A673 (cell line): ENCODE measurements around the gene KCNT2. TPM values are rescaled to one million over a fixed set of nuclear protein-coding genes. Genes with fewer than 3 reads are reported as not detected.

Experiments
- BruUV-seq: library from RNA; stranded (reverse); fragments of 400-500 nt; replicated peaks from 2 replicates; lab custom pipeline; 2021; lab: Mats Ljungman, UMichigan
- CTCF ChIA-PET: fragments of 300-600 bp; sonication (Branson Sonifier 250); formaldehyde crosslinking; loops from one replicate; lab custom pipeline; 2022; ENCODE audit warnings: antibody characterized with exemption; lab: Charles Lee
- POLR2A ChIA-PET: fragments of 300-600 bp; sonication (Branson Sonifier 250); formaldehyde crosslinking; loops from one replicate; lab custom pipeline; 2022; ENCODE audit warnings: antibody characterized with exemption; ENCODE audit not compliant: low non-redundant PET; lab: Charles Lee
- DNase-seq: peaks from one replicate; pipeline ENCODE4 v3.0.0-alpha.2; 2015; ENCODE audit warnings: low spot score
- H3K27ac ChIP-seq: fragments of 200-600 bp; sonication (generic); 2 replicates; pipeline ENCODE4 v1.5.1; 2016; ENCODE audit warnings: mixed run types, low read depth, mild to moderate bottlenecking, mixed read lengths, antibody characterized with exemption, low read length; ENCODE audit not compliant: poor library complexity, severe bottlenecking
- H3K27me3 ChIP-seq: fragments of 200-600 bp; sonication (generic); replicated peaks from 2 replicates; pipeline ENCODE4 v1.6.1; 2017; ENCODE audit warnings: mixed run types, low read depth, mild to moderate bottlenecking, mixed read lengths, antibody characterized with exemption, low read length; ENCODE audit not compliant: insufficient read depth, poor library complexity
- H3K36me3 ChIP-seq: fragments of 200-600 bp; sonication (generic); 2 replicates; pipeline ENCODE4 v1.6.1; 2016; ENCODE audit warnings: mixed run types, mild to moderate bottlenecking, mixed read lengths, antibody characterized with exemption, low read length; ENCODE audit not compliant: insufficient read depth, poor library complexity, severe bottlenecking
- H3K4me1 ChIP-seq: fragments of 200-600 bp; sonication (generic); 2 replicates; pipeline ENCODE4 v1.6.1; 2017; ENCODE audit warnings: mixed run types, mild to moderate bottlenecking, mixed read lengths, antibody characterized with exemption, low read length; ENCODE audit not compliant: insufficient read depth, poor library complexity, severe bottlenecking
- H3K4me3 ChIP-seq: fragments of 200-600 bp; sonication (generic); 2 replicates; pipeline ENCODE4 v1.5.1; 2016; ENCODE audit warnings: low read depth, mixed run types, mild to moderate bottlenecking, mixed read lengths, low read length; ENCODE audit not compliant: poor library complexity, severe bottlenecking
- H3K9me3 ChIP-seq: fragments of 200-600 bp; sonication (generic); 2 replicates; pipeline ENCODE4 v1.6.1; 2016; ENCODE audit warnings: mixed run types, low read depth, mild to moderate bottlenecking, mixed read lengths, antibody characterized with exemption, low read length; ENCODE audit not compliant: poor library complexity, severe bottlenecking
- CTCF ChIP-seq: fragments of 300-800, 200-600 bp; sonication (generic); conservative IDR thresholded peaks from 2 replicates; pipeline ENCODE4 v1.5.1; 2017; ENCODE audit warnings: low read depth, mild to moderate bottlenecking, antibody characterized with exemption, low read length, moderate library complexity, mixed read lengths
- EZH2 ChIP-seq: fragments of 200-600 bp; sonication (generic); IDR thresholded peaks from 2 replicates; pipeline ENCODE4 v1.6.1; 2017; ENCODE audit warnings: borderline replicate concordance, low read depth, mild to moderate bottlenecking, mixed read lengths, antibody characterized with exemption, low read length; ENCODE audit not compliant: poor library complexity, severe bottlenecking
- intact Hi-C: fragments of 100-400 bp; cut with micrococcal nuclease; formaldehyde crosslinking; loops from one replicate; pipeline ENCODE4 v1.10.0; 2022; ENCODE audit not compliant: unreplicated experiment
- total RNA-seq: library from RNA; stranded (reverse); gene quantifications from 2 replicates; pipeline ENCODE4 v1.2.3, GENCODE V29; 2021

The KCNT2 gene
- total RNA-seq, 1 experiment from 2014 or later: 1.2 TPM

- Histone ChIP-seq H3K9me3 (no peaks in the 10 kb centered on the region), H3K27me3 (no peaks in the 10 kb centered on the region), H3K4me1 (no peaks in the 10 kb centered on the region), H3K36me3 (no peaks in the 10 kb centered on the region), H3K27ac (no peak overlapping the region), H3K4me3 (no peak overlapping the region)
- intact Hi-C loops: no loop called here
- no peak for TF ChIP-seq CTCF
- no peak for TF ChIP-seq EZH2
- no peak for DNase-seq
- no TSS peak for BruUV-seq
- ChIA-PET CTCF (no interaction called here), POLR2A (no interaction called here)
These were observed 305.8 kb downstream of the KCNT2 start for GRCh38 chr1:196302420-196302819.

GRCh38 chr1:196295766-196296165 is 312.5 kb downstream of the KCNT2 start:
- intact Hi-C loops: no loop called here
- Histone ChIP-seq H3K27me3 (no peaks in the 10 kb centered on the region), H3K36me3 (no peaks in the 10 kb centered on the region), H3K27ac (no peak overlapping the region), H3K4me1 (no peaks in the 10 kb centered on the region), H3K4me3 (no peak overlapping the region), H3K9me3 (no peaks in the 10 kb centered on the region)
- ChIA-PET CTCF (no interaction called here), POLR2A (no interaction called here)
- no peak for TF ChIP-seq EZH2
- TF ChIP-seq CTCF: no peak
- BruUV-seq: no TSS peak
- no peak for DNase-seq

DNA sequence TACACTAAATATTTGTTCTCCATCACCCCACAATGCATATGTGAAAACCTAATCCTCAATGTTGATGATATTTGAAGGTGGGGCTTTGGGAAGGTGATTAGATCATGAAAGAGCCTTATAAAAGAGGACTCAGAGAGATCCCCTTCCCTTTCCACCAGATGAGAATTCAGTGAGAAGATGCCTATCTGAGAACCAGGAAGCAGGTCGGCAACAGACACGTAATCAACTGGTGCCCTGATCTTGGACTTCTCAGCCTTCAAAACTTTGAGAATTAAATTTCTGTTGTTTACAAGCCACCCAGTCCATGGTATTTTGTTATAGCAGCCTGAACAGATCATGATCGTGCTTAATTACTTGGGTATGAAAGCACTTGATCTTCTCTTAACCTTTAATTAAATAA is 329.4 kb downstream of the KCNT2 start:
- no peak overlapping the region for H3K27ac ChIP-seq
- H3K9me3 ChIP-seq: no peaks in the 10 kb centered on the region

More for the DNA sequence above, 329.4 kb downstream of the KCNT2 start:
- no peaks in the 10 kb centered on the region for H3K36me3 ChIP-seq
- no peaks in the 10 kb centered on the region for H3K27me3 ChIP-seq
- no peak for TF ChIP-seq EZH2
- no peak for TF ChIP-seq CTCF
- H3K4me1 ChIP-seq: no peaks in the 10 kb centered on the region
- POLR2A ChIA-PET: no interaction called here
- CTCF ChIA-PET: no interaction called here
- H3K4me3 ChIP-seq: no peak overlapping the region
- BruUV-seq: no TSS peak
- DNase-seq: no peak
- intact Hi-C loops: no loop called here
